ENCODE data around the gene RAB3A. TPM values are rescaled to one million over a fixed set of nuclear protein-coding genes. Genes with fewer than 3 reads are reported as not detected.

Gene RAB3A
- total and polyA plus RNA-seq, 9 of the 15 experiments (the other 6 are each of a cell fraction or from before 2014, with no cell fraction given): 0.17 to 5.1 (median 0.90) TPM; not detected in 1

GRCh38 chr19:18203863-18204393 is at the start of gene RAB3A (continued):
- TF ChIP-seq TFE3 (CRISPR knock-in tag; IDR thresholded peaks at IDR 0.05) (no peak), JUND (IDR thresholded peaks at IDR 0.05; ENCODE audit: borderline replicate concordance, low read depth, low read length) (peak; percentile 37; the same call in 1 of the 2 replicates), JUND (tag; IDR thresholded peaks at IDR 0.05; ENCODE audit: borderline replicate concordance, low read depth, low read length) (no peak), NCOA4 (IDR thresholded peaks at IDR 0.05; ENCODE audit: partially characterized antibody) (no peak), MEF2D (tag; conservative IDR thresholded peaks at IDR 0.05; ENCODE audit: low read depth) (no peak), E2F4 (CRISPR knock-in tag; IDR thresholded peaks at IDR 0.05; ENCODE audit: low read depth) (no peak), FOXK1 (CRISPR knock-in tag; IDR thresholded peaks at IDR 0.05; ENCODE audit: borderline replicate concordance) (no peak), SIN3A (IDR thresholded peaks at IDR 0.05; ENCODE audit: borderline replicate concordance in 2 of 2, control insufficient read depth in 1 of 2, low read depth in 2 of 2, low read length in 2 of 2) (no peak; a peak in 1 of 4 replicates), RBM22 (IDR thresholded peaks at IDR 0.05; ENCODE audit: low read depth, low read length, poor library complexity, severe bottlenecking) (no peak), ID3 (CRISPR knock-in tag; IDR thresholded peaks at IDR 0.05) (no peak), ID3 (tag; IDR thresholded peaks at IDR 0.05) (no peak), ZFX (CRISPR knock-in tag; IDR thresholded peaks at IDR 0.05) (no peak; the same call in 1 of the 2 replicates), CREB1 (IDR thresholded peaks at IDR 0.05) (peak; percentile 91), CREB1 (CRISPR knock-in tag; IDR thresholded peaks at IDR 0.05) (peak; percentile 94), ZEB2 (IDR thresholded peaks at IDR 0.05) (no peak), ZBTB1 (CRISPR knock-in tag; IDR thresholded peaks at IDR 0.05; ENCODE audit: borderline replicate concordance, low read depth) (no peak), ZNF561 (CRISPR knock-in tag; conservative IDR thresholded peaks at IDR 0.05) (no peak), SAFB2 (IDR thresholded peaks at IDR 0.05; ENCODE audit: borderline replicate concordance, low read depth, low read length, severe bottlenecking) (no peak), ELF4 (CRISPR knock-in tag; IDR thresholded peaks at IDR 0.05) (no peak), NUFIP1 (IDR thresholded peaks at IDR 0.05; ENCODE audit: partially characterized antibody) (no peak), NFATC3 (IDR thresholded peaks at IDR 0.05) (no peak), BCLAF1 (IDR thresholded peaks at IDR 0.05; ENCODE audit: borderline replicate concordance in 1 of 2, control insufficient read depth in 1 of 2, low read depth in 2 of 2, low read length in 1 of 2) (no peak), EGR1 (conservative IDR thresholded peaks at IDR 0.05) (peak; percentile 57)
